Measurements from ENCODE around the gene DYSF. TPM values are rescaled to one million over a fixed set of nuclear protein-coding genes. Genes with fewer than 3 reads are reported as not detected.

DYSF gene
- total RNA-seq, 1 experiment from 2014 or later: 5.5 TPM

DNA sequence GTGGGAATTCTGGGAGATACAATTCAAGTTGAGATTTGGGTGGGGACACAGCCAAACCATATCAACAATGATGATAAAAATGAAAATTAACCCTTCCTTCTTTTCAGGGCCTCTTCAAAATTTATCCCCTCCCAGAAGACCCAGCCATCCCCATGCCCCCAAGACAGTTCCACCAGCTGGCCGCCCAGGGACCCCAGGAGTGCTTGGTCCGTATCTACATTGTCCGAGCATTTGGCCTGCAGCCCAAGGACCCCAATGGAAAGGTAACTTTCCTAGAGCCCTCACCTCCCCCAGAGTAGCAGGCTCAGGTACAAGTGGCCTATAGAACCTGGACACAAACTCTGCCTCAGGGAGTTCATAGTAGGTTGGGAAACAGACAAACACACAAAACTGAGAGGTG, 205.4 kb downstream of the DYSF start:
- Histone ChIP-seq H2BK120ac (ENCODE audit: low read depth, low read length, poor library complexity, severe bottlenecking) (no peak overlapping the region), H3K9ac (ENCODE audit: extremely low read depth, insufficient read length, low read length) (no peak overlapping the region), H3K79me1 (ENCODE audit: insufficient read depth, low read depth, low read length, poor library complexity, severe bottlenecking) (no peaks in the 10 kb centered on the region), H3K18ac (ENCODE audit: insufficient read length, low read depth, low read length) (no peak overlapping the region), H4K5ac (ENCODE audit: insufficient read length, low read depth, low read length) (no peak overlapping the region), H4K91ac (ENCODE audit: insufficient read length, low read depth, low read length) (no peak overlapping the region), H2BK12ac (ENCODE audit: insufficient read length, low read depth, low read length) (no peak overlapping the region), H2AFZ (ENCODE audit: low read length) (no peak overlapping the region), H3K27ac (ENCODE audit: insufficient read length, low read depth, low read length) (no peak overlapping the region), H4K8ac (replicated peaks; ENCODE audit: insufficient read length, low read depth, low read length) (no peak overlapping the region), H3K23me2 (ENCODE audit: insufficient read length, low read depth, low read length, poor library complexity, severe bottlenecking) (no peaks in the 10 kb centered on the region), H2BK20ac (ENCODE audit: low read depth, low read length, poor library complexity, severe bottlenecking) (no peak overlapping the region), H3K27me3 (ENCODE audit: insufficient read depth, low read length) (no peaks in the 10 kb centered on the region), H2BK5ac (ENCODE audit: insufficient read length, low read length) (no peak overlapping the region), H3K56ac (ENCODE audit: insufficient read length, low read depth, low read length) (no peak overlapping the region), H3K79me2 (ENCODE audit: insufficient read depth, low read length) (no peaks in the 10 kb centered on the region), H4K20me1 (ENCODE audit: control insufficient read depth, insufficient read depth, insufficient read length) (no peaks in the 10 kb centered on the region), H3K23ac (ENCODE audit: insufficient read length, low read depth, low read length) (no peak overlapping the region), H3K4me2 (ENCODE audit: insufficient read depth, insufficient read length, low read length) (no peak overlapping the region), H3K14ac (ENCODE audit: insufficient read depth, low read length) (no peak overlapping the region), H3T11ph (ENCODE audit: low read length) (no peak overlapping the region), H2BK15ac (ENCODE audit: low read depth, low read length) (no peak overlapping the region), H3K4me1 (ENCODE audit: insufficient read depth, low read length) (no peaks in the 10 kb centered on the region), H2AK5ac (ENCODE audit: insufficient read length, low read length) (no peak overlapping the region), H3K9me3 (ENCODE audit: control insufficient read depth, low read depth, low read length) (no peaks in the 10 kb centered on the region), H3K4ac (ENCODE audit: low read depth, low read length) (no peak overlapping the region)
- TF ChIP-seq CTCF (conservative IDR thresholded peaks at IDR 0.05): no peak
- H3K27ac Mint-ChIP-seq: no peak overlapping the region
- no peak overlapping the region for H3K4me3 Mint-ChIP-seq
- DNase-seq: no peak
- peaks cover 18 to 26% of the 10 kb centered on the region in 2 experiments for H3K9me3 Mint-ChIP-seq
- H3K36me3 Mint-ChIP-seq (ENCODE audit: insufficient read depth in 1 of 3, low read depth in 3 of 3): peaks cover 16 to 21% (median 17%) of the 10 kb centered on the region in 3 experiments
- H3K4me1 Mint-ChIP-seq: no peaks in the 10 kb centered on the region
- peaks cover 1% of the 10 kb centered on the region for H3K27me3 Mint-ChIP-seq (ENCODE audit: low read depth)
- WGBS (ENCODE audit: extremely low coverage, insufficient read length, low lambda C conversion rate): no CpG with 5 or more reads among the region's 3 CpGs

All from H9 (cell line).